PC-3 (cell line): ENCODE results near the gene FST. TPM values are rescaled to one million over a fixed set of nuclear protein-coding genes. Genes with fewer than 3 reads are reported as not detected.

Source experiments
- ATAC-seq: fragments of 200-7000 bp; cut with Tn5 transposase; 2 replicates; pipeline ENCODE4 v1.9.1; 2020; ENCODE audit warnings: mild to moderate bottlenecking, moderate library complexity
- BruUV-seq: library from RNA; stranded (reverse); fragments of 400-500 nt; replicated peaks from 2 replicates; lab custom pipeline; 2021; lab: Mats Ljungman, UMichigan
- CTCF ChIA-PET: fragments of 300-600 bp; sonication (Branson Sonifier 250); formaldehyde crosslinking; loops from one replicate; lab custom pipeline; 2022; ENCODE audit warnings: antibody characterized with exemption; lab: Charles Lee
- POLR2A ChIA-PET: fragments of 300-600 bp; sonication (Branson Sonifier 250); formaldehyde crosslinking; loops from one replicate; lab custom pipeline; 2022; ENCODE audit warnings: antibody characterized with exemption; ENCODE audit not compliant: unreplicated experiment; lab: Charles Lee
- DNase-seq: peaks from one replicate; pipeline ENCODE4 v3.0.0-alpha.2; 2015
- H2AFZ ChIP-seq: fragments of 300-600 bp; sonication (generic); 2 replicates; pipeline ENCODE4 v1.6.0; 2016; ENCODE audit warnings: antibody characterized with exemption, low read length
- H3F3A ChIP-seq: fragments of 300-600 bp; sonication (generic); one replicate; pipeline ENCODE4 v1.6.0; 2017; ENCODE audit warnings: antibody characterized with exemption, low read length, control low read depth, mild to moderate bottlenecking; ENCODE audit not compliant: unreplicated experiment
- H3K27ac ChIP-seq: fragments of 300-600 bp; sonication (generic); 2 replicates; pipeline ENCODE4 v1.5.1; 2016; ENCODE audit warnings: mild to moderate bottlenecking, low read length
- H3K27me3 ChIP-seq: fragments of 300-600 bp; sonication (generic); 2 replicates; pipeline ENCODE4 v1.6.1; 2016; ENCODE audit warnings: low read length, mixed read lengths
- H3K36me3 ChIP-seq: fragments of 300-600 bp; sonication (generic); 2 replicates; pipeline ENCODE4 v1.6.1; 2016; ENCODE audit warnings: low read depth, mixed run types, low read length, mixed read lengths
- H3K4me1 ChIP-seq: fragments of 300-600 bp; sonication (generic); 2 replicates; pipeline ENCODE4 v1.5.1; 2016; ENCODE audit warnings: low read length; ENCODE audit not compliant: insufficient read depth
- H3K4me2 ChIP-seq: fragments of 300-600 bp; sonication (generic); 2 replicates; pipeline ENCODE4 v1.6.0; 2016; ENCODE audit warnings: low read length
- H3K4me3 ChIP-seq: fragments of 300-600 bp; sonication (generic); 2 replicates; pipeline ENCODE4 v1.5.1; 2016; ENCODE audit warnings: mild to moderate bottlenecking, low read length, mixed read lengths
- H3K79me2 ChIP-seq: fragments of 300-600 bp; sonication (generic); 2 replicates; pipeline ENCODE4 v1.6.1; 2017; ENCODE audit warnings: low read length, mixed read lengths
- H3K9ac ChIP-seq: fragments of 300-600 bp; sonication (generic); 2 replicates; pipeline ENCODE4 v1.6.0; 2016; ENCODE audit warnings: mild to moderate bottlenecking, low read length
- H3K9me2 ChIP-seq: fragments of 300-600 bp; sonication (generic); replicated peaks from 2 replicates; pipeline ENCODE4 v1.6.1; 2016; ENCODE audit warnings: mixed run types, low read length, mixed read lengths
- H3K9me3 ChIP-seq: fragments of 300-600 bp; sonication (generic); 2 replicates; pipeline ENCODE4 v1.6.1; 2016; ENCODE audit warnings: low read length, mixed read lengths
- H4K20me1 ChIP-seq: fragments of 300-600 bp; sonication (generic); 2 replicates; pipeline ENCODE4 v1.6.1; 2016; ENCODE audit warnings: low read length, mixed read lengths
- EZH2 ChIP-seq: fragments of 300-600 bp; sonication (generic); IDR thresholded peaks from one replicate; pipeline ENCODE4 v1.6.1; 2017; ENCODE audit warnings: antibody characterized with exemption, mild to moderate bottlenecking, low read length; ENCODE audit not compliant: unreplicated experiment
- EZH2phosphoT487 ChIP-seq: fragments of 300-600 bp; sonication (generic); IDR thresholded peaks from 2 replicates; pipeline ENCODE4 v1.6.1; 2018; ENCODE audit warnings: mild to moderate bottlenecking, antibody characterized with exemption, low read length, borderline replicate concordance
- intact Hi-C: fragments of 100-400 bp; cut with micrococcal nuclease; formaldehyde crosslinking; loops from 2 replicates; pipeline ENCODE4 v1.9.0; 2023
- total RNA-seq: library from RNA; depleted of rRNA; stranded (reverse); fragments of >200 nt; gene quantifications from 2 replicates; pipeline ENCODE4 v1.2.3, GENCODE V29; 2014
- TF ChIP-seq, protein P1 (sequence below): fragments of 300-600 bp; sonication (generic); conservative IDR thresholded peaks from 2 replicates; pipeline ENCODE4 v1.5.1; 2017; ENCODE audit warnings: antibody characterized with exemption, low read depth, mild to moderate bottlenecking, low read length

Gene FST
- total RNA-seq, 1 experiment from 2014 or later, result 403 TPM

DNA sequence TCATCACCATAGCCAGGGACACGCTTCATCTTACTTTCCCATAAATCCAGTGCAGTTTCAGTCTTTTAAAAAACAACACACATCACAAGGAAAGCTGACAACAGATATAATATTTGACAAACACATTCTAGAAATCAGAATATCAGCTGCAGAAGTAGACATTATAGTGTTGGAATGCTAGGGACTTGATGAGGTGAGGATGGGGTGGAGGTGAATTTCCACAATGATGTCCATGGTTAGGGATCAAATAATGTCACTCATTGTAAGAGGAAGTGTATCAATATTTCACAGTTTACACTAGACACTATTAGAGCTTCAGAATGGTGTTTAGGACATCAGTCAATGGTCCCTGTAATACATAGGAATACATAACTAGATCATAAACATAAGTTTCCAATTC is 7.0 kb downstream of the FST start:
- no peaks in the 10 kb centered on the region for H3K9me3 ChIP-seq
- no peaks in the 10 kb centered on the region for H3K9me2 ChIP-seq
- H3F3A ChIP-seq, result peaks cover 38% of the 10 kb centered on the region
- intact Hi-C loops, result loop anchor here (10.0 kb wide), 1 partner anchor 77 kb away; the partner anchor contains the start of gene NDUFS4
- no peak overlapping the region for H3K27ac ChIP-seq
- no peaks in the 10 kb centered on the region for H3K27me3 ChIP-seq
- TF ChIP-seq EZH2 (no peak), EZH2phosphoT487 (no peak)
- TF ChIP-seq, protein P1, sequence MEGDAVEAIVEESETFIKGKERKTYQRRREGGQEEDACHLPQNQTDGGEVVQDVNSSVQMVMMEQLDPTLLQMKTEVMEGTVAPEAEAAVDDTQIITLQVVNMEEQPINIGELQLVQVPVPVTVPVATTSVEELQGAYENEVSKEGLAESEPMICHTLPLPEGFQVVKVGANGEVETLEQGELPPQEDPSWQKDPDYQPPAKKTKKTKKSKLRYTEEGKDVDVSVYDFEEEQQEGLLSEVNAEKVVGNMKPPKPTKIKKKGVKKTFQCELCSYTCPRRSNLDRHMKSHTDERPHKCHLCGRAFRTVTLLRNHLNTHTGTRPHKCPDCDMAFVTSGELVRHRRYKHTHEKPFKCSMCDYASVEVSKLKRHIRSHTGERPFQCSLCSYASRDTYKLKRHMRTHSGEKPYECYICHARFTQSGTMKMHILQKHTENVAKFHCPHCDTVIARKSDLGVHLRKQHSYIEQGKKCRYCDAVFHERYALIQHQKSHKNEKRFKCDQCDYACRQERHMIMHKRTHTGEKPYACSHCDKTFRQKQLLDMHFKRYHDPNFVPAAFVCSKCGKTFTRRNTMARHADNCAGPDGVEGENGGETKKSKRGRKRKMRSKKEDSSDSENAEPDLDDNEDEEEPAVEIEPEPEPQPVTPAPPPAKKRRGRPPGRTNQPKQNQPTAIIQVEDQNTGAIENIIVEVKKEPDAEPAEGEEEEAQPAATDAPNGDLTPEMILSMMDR, result no peak
- peaks cover 19% of the 10 kb centered on the region for H3K4me1 ChIP-seq
- no peak overlapping the region for H3K4me3 ChIP-seq
- peaks cover 39% of the 10 kb centered on the region for H3K36me3 ChIP-seq
- H3K4me2 ChIP-seq, result no peak overlapping the region
- peak; percentile 38 for ATAC-seq
- no peak for DNase-seq
- BruUV-seq, result no TSS peak
- CTCF ChIA-PET, result no interaction called here
- POLR2A ChIA-PET, result interaction anchor here (0.5 kb wide), 1 partner anchor 227 kb away, joined by 18 read pairs; no protein-coding TSS in a partner anchor
- peaks cover 26% of the 10 kb centered on the region for H3K79me2 ChIP-seq
- H4K20me1 ChIP-seq, result peaks cover 25% of the 10 kb centered on the region
- no peak overlapping the region for H3K9ac ChIP-seq
- H2AFZ ChIP-seq, result no peak overlapping the region

DNA sequence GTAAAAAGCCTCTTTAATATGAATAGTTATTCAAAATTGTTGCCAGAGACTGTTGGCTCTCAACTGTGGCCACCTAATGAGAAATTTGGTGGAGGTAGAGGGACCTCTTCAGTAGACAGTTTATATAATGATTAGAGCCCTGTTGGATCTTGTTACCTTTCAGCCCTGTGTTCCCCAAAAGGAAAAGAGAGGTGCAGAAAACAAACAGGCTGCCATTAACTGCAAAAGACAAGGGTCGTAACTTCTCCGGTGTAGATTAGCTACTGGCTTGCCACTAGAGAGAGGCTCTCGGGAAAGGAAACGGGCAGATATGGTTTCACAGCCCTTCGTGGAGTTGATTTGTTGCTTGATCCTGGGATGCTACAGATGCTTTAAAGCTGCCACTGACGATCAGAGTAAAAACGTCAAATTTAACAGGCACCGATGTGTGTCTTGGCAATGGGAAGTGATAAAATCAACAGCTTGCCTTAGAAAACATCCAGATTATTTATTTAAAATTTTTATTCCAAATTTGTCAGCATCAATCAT is 7.8 kb downstream of the FST start:
- TF ChIP-seq EZH2, result no peak
- TF ChIP-seq, protein P1, result no peak
- no peak for TF ChIP-seq EZH2phosphoT487
- Histone ChIP-seq H3K9ac (no peak overlapping the region), H3K4me2 (no peak overlapping the region), H3K27ac (no peak overlapping the region), H3F3A (peaks cover 38% of the 10 kb centered on the region), H3K9me3 (no peaks in the 10 kb centered on the region), H3K36me3 (peaks cover 31% of the 10 kb centered on the region), H4K20me1 (peaks cover 17% of the 10 kb centered on the region), H2AFZ (no peak overlapping the region), H3K9me2 (no peaks in the 10 kb centered on the region), H3K27me3 (no peaks in the 10 kb centered on the region), H3K4me3 (no peak overlapping the region), H3K4me1 (peaks cover 16% of the 10 kb centered on the region), H3K79me2 (peaks cover 18% of the 10 kb centered on the region)
- ChIA-PET CTCF (no interaction called here), POLR2A (interaction anchor here (0.5 kb wide), 1 partner anchor 226 kb away, joined by 18 read pairs; no protein-coding TSS in a partner anchor)
- ATAC-seq (peak; percentile 27), DNase-seq (peak; percentile 23)
- BruUV-seq, result no TSS peak
- intact Hi-C loops, result loop anchor here (10.0 kb wide), 1 partner anchor 77 kb away; the partner anchor contains the start of gene NDUFS4

DNA sequence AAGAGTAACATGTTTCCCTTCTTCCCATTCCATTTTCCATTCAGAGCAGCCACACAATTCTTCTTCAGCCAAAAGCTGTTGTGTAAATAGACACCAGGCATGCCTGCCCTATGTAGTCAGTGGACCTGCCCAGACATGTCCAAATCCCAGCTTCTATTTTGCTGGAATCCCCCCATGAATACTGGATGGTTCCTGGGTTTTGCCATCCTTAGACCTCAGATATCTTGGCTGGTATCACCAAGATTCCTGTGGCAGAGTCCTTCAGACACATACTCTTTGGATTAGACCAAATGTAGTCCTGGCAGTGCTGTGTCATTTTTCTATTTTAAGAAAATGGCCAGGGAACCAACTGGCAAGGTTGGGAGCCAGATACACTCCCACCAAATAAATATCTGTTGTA is 10.3 kb downstream of the FST start:
- Histone ChIP-seq H3K79me2 (no peaks in the 10 kb centered on the region), H3K27ac (no peak overlapping the region), H3K27me3 (no peaks in the 10 kb centered on the region), H3K9me3 (no peaks in the 10 kb centered on the region), H3K9ac (no peak overlapping the region), H2AFZ (no peak overlapping the region), H3K4me1 (no peaks in the 10 kb centered on the region), H3K36me3 (peaks cover 8% of the 10 kb centered on the region), H4K20me1 (no peaks in the 10 kb centered on the region), H3K4me3 (no peak overlapping the region), H3K9me2 (no peaks in the 10 kb centered on the region), H3F3A (peaks cover 21% of the 10 kb centered on the region), H3K4me2 (no peak overlapping the region)
- no TSS peak for BruUV-seq
- CTCF ChIA-PET, result no interaction called here
- DNase-seq (no peak), ATAC-seq (no peak)
- TF ChIP-seq EZH2 (no peak), EZH2phosphoT487 (no peak)
- TF ChIP-seq, protein P1, result no peak
- intact Hi-C loops, result no loop called here
- POLR2A ChIA-PET, result no interaction called here
